ENCODE data around the gene PSMC3. TPM values are rescaled to one million over a fixed set of nuclear protein-coding genes. Genes with fewer than 3 reads are reported as not detected.

PSMC3 gene
- total RNA-seq, 1 experiment from 2014 or later, result 222 TPM

DNA sequence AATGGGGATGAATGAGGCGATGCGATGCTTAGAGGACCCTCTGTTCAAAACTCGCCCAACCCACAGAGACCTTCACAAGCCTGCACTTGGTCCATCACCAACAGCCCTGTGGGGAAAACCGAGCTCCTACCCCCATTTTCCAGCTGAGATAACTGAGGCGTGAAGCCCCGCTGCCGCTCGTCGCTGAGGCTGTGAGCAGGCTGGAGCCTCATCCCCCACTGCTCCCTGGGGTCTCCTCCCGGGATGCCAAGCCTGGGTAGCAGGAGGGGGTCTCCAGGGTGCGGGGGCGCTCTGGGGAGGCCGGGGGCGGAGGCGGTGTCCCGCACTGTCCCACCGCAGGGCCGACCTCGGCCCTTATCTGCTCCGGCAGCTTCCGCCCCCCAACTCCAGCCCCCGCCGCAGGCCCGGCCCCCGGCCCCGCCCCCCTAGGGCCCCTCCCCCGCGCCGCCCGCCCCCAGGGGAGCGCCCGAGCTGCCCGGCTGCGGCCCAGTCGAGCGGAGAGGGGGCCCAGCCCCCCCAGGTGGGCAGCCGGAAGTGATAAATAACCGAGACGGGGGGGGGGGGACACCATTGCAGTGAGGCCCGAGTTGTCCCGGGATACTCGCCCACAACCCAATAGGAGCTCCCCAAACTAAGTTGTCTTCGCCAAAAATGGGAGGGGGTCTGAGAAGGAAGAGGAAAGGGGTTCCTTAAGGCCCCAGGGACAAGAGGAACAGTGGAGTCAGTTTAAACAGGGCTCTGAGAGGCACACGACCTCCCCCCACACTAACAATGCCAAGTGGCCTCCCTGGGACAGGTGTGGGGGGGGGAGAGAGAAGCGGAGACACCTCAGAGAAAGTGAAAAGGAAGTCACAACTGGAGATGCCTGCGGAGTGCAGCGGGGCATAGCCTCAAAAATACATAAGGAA, 26.1 kb downstream of the PSMC3 start:
- DNase-seq, result no peak
- Histone ChIP-seq H3K79me2 (ENCODE audit: low read depth) (no peaks in the 10 kb centered on the region), H2AFZ (no peak overlapping the region), H4K20me1 (ENCODE audit: insufficient read depth) (no peaks in the 10 kb centered on the region), H3K27ac (no peak overlapping the region), H3K4me2 (peak overlapping the region; percentile 58), H3K4me1 (replicated peaks; ENCODE audit: insufficient read depth) (no peaks in the 10 kb centered on the region), H3F3A (ENCODE audit: insufficient read depth, low read depth) (peaks cover 11% of the 10 kb centered on the region), H3K9me3 (ENCODE audit: insufficient read depth, low read depth) (no peaks in the 10 kb centered on the region), H3K36me3 (ENCODE audit: low read depth) (no peaks in the 10 kb centered on the region), H3K9me2 (ENCODE audit: insufficient read depth) (no peaks in the 10 kb centered on the region), H3K4me3 (peak overlapping the region; percentile 36; the same call in 1 of the 2 replicates), H3K27me3 (ENCODE audit: insufficient read depth, low read depth) (no peaks in the 10 kb centered on the region)
- intact Hi-C loops (cut with micrococcal nuclease; ENCODE audit: unreplicated experiment), result no loop called here
- BruUV-seq (replicated peaks), result no TSS peak
- TF ChIP-seq EZH2 (IDR thresholded peaks at IDR 0.05; ENCODE audit: low read depth), result no peak
- TF ChIP-seq, protein P1, sequence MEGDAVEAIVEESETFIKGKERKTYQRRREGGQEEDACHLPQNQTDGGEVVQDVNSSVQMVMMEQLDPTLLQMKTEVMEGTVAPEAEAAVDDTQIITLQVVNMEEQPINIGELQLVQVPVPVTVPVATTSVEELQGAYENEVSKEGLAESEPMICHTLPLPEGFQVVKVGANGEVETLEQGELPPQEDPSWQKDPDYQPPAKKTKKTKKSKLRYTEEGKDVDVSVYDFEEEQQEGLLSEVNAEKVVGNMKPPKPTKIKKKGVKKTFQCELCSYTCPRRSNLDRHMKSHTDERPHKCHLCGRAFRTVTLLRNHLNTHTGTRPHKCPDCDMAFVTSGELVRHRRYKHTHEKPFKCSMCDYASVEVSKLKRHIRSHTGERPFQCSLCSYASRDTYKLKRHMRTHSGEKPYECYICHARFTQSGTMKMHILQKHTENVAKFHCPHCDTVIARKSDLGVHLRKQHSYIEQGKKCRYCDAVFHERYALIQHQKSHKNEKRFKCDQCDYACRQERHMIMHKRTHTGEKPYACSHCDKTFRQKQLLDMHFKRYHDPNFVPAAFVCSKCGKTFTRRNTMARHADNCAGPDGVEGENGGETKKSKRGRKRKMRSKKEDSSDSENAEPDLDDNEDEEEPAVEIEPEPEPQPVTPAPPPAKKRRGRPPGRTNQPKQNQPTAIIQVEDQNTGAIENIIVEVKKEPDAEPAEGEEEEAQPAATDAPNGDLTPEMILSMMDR (conservative IDR thresholded peaks at IDR 0.05), result no peak
- ChIA-PET CTCF (no interaction called here), POLR2A (ENCODE audit: unreplicated experiment) (no interaction called here)

DNA sequence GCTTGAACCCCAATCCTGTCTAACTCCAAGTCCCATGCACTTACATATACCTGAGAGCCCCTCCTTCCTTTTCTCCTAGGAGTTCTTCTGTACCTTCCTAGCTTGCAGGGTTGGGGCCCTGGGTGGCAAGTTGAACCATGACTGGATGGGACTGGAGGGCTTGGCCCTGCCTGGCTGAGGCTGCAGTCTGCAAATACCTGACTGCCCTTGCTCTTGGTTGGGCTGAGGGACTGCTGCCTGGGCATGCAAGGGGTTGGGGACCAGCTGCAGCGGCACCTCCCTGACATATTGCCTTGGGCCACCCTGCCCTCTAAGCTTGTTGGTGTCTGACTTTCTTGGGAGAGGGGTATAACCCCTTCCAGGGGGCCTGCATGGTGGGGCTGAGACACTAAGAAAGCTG, 27.7 kb downstream of the PSMC3 start:
- no peaks in the 10 kb centered on the region for H3K27me3 ChIP-seq (ENCODE audit: insufficient read depth, low read depth)
- intact Hi-C loops (cut with micrococcal nuclease; ENCODE audit: unreplicated experiment), result no loop called here
- H3K27ac ChIP-seq, result no peak overlapping the region
- H3K4me3 ChIP-seq, result no peak overlapping the region
- H3F3A ChIP-seq (ENCODE audit: insufficient read depth, low read depth), result peaks cover 11% of the 10 kb centered on the region
- no peaks in the 10 kb centered on the region for H3K9me2 ChIP-seq (ENCODE audit: insufficient read depth)
- no peaks in the 10 kb centered on the region for H3K9me3 ChIP-seq (ENCODE audit: insufficient read depth, low read depth)
- no peaks in the 10 kb centered on the region for H3K4me1 ChIP-seq (replicated peaks; ENCODE audit: insufficient read depth)
- H3K36me3 ChIP-seq (ENCODE audit: low read depth), result no peaks in the 10 kb centered on the region
- H3K79me2 ChIP-seq (ENCODE audit: low read depth), result no peaks in the 10 kb centered on the region
- POLR2A ChIA-PET (ENCODE audit: unreplicated experiment), result no interaction called here
- H4K20me1 ChIP-seq (ENCODE audit: insufficient read depth), result no peaks in the 10 kb centered on the region
- no peak overlapping the region for H3K4me2 ChIP-seq
- TF ChIP-seq, protein P1 (conservative IDR thresholded peaks at IDR 0.05), result no peak
- no peak for TF ChIP-seq EZH2 (IDR thresholded peaks at IDR 0.05; ENCODE audit: low read depth)
- no TSS peak for BruUV-seq (replicated peaks)
- DNase-seq, result no peak
- CTCF ChIA-PET, result no interaction called here
- H2AFZ ChIP-seq, result no peak overlapping the region

DNA sequence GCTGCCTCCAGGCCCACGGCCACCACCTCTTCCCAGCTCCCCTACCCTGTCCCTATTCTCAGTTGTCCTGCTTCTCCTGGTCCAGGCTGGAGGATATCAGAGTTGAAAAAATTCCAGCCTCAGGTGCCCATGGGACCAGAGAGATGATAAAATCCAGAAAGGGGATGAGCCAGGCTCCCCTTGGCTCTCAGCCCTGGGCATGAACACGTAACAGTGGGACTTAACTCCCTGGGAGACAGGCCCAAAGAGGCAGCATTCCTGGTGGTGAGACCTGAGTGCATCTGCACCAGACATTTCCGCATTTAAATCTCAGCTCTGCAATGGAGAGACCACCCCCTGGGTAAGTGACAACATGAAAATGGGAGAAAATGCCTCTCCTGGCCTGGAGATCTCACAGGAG, 28.2 kb downstream of the PSMC3 start:
- ChIA-PET CTCF (no interaction called here), POLR2A (ENCODE audit: unreplicated experiment) (no interaction called here)
- Histone ChIP-seq H3F3A (ENCODE audit: insufficient read depth, low read depth) (peaks cover 11% of the 10 kb centered on the region), H3K9me2 (ENCODE audit: insufficient read depth) (no peaks in the 10 kb centered on the region), H3K4me1 (replicated peaks; ENCODE audit: insufficient read depth) (no peaks in the 10 kb centered on the region), H3K27me3 (ENCODE audit: insufficient read depth, low read depth) (no peaks in the 10 kb centered on the region), H3K4me3 (no peak overlapping the region), H3K9me3 (ENCODE audit: insufficient read depth, low read depth) (no peaks in the 10 kb centered on the region), H2AFZ (no peak overlapping the region), H4K20me1 (ENCODE audit: insufficient read depth) (no peaks in the 10 kb centered on the region), H3K36me3 (ENCODE audit: low read depth) (no peaks in the 10 kb centered on the region), H3K79me2 (ENCODE audit: low read depth) (no peaks in the 10 kb centered on the region), H3K27ac (no peak overlapping the region), H3K4me2 (no peak overlapping the region)
- DNase-seq, result no peak
- no TSS peak for BruUV-seq (replicated peaks)
- intact Hi-C loops (cut with micrococcal nuclease; ENCODE audit: unreplicated experiment), result no loop called here
- TF ChIP-seq EZH2 (IDR thresholded peaks at IDR 0.05; ENCODE audit: low read depth), result no peak
- TF ChIP-seq, protein P1 (conservative IDR thresholded peaks at IDR 0.05), result no peak
